ENCODE measurements around the gene MYB.

- TF ChIP-seq CTCF (IDR thresholded peaks at IDR 0.05) (no peak), ZFX (IDR thresholded peaks at IDR 0.05; ENCODE audit: borderline replicate concordance) (no peak)
Measured at GRCh38 chr6:135141728-135142127, 39.4 kb upstream of the MYB start.
